ENCODE results near the gene SLC12A8.

Gene SLC12A8

DNA sequence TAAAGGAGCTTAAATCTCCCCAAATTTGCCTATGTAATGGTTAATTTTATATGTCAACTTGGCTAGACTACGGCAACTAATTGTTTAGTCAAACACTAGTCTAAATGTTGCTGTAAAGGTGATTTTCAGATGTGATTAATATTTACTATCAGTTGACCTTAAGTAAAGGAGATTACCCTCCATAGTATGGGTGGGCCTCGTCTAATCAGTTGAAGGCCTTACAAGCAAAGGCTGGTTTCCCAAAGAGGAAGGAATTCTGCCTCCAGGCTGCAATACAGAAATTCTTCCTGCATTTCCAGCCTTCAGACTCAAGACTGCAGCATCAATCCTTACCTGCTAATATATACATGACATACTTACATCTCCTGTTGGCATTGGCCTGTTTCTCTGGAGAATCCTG is 23.6 kb downstream of the SLC12A8 start:
- TF ChIP-seq, protein P1, sequence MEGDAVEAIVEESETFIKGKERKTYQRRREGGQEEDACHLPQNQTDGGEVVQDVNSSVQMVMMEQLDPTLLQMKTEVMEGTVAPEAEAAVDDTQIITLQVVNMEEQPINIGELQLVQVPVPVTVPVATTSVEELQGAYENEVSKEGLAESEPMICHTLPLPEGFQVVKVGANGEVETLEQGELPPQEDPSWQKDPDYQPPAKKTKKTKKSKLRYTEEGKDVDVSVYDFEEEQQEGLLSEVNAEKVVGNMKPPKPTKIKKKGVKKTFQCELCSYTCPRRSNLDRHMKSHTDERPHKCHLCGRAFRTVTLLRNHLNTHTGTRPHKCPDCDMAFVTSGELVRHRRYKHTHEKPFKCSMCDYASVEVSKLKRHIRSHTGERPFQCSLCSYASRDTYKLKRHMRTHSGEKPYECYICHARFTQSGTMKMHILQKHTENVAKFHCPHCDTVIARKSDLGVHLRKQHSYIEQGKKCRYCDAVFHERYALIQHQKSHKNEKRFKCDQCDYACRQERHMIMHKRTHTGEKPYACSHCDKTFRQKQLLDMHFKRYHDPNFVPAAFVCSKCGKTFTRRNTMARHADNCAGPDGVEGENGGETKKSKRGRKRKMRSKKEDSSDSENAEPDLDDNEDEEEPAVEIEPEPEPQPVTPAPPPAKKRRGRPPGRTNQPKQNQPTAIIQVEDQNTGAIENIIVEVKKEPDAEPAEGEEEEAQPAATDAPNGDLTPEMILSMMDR (conservative IDR thresholded peaks at IDR 0.05): no peak
- no peak overlapping the region for H3K27ac ChIP-seq

DNA sequence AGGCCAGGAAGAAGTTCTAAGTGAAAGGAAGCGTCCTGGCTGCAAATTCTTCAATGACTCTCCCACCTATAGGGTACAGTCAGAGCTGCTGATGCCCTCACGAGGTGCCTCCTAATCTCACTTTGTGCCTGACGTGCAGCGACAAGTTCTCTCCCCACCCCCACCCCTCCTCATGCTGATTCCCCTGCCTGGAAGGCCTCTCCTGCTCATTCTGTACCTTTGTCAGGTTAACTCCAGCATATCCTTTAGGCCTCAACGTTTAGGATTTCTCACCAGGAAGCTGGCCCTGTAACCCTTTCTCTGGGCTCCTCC is 25.0 kb downstream of the SLC12A8 start:
- H3K27ac ChIP-seq: no peak overlapping the region
- TF ChIP-seq ZFX (IDR thresholded peaks at IDR 0.05): no peak
- TF ChIP-seq, protein P1 (conservative IDR thresholded peaks at IDR 0.05): no peak

- TF ChIP-seq ZFX (IDR thresholded peaks at IDR 0.05): no peak
- TF ChIP-seq, protein P1 (conservative IDR thresholded peaks at IDR 0.05): no peak
- H3K27ac ChIP-seq: no peak overlapping the region
These were observed 25.5 kb downstream of the SLC12A8 start for GRCh38 chr3:125186800-125187598.

DNA sequence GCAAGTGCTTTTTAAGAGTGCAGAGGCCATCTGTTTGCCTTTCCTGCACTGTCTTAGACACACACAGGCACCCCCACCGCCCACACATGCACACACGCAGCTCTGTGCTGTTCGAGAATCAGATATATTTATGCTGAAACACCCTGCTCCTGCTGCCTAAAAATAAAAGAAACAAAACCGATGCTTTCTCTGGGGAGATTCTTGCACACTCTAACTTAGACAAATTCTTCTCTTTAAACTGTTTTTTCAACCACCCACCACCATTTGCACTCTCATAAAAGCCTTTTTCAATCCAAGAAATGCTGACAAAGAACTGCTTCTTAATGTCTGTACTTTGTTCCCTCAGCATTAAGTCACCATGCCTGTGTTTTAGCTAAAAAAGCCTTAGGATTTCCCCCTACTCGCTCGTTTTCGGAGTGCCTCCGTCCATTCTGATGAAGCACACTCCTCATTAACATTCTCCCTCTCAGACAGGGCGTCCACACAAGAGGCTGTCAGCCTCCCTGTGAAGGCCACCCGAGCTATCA is 26.2 kb downstream of the SLC12A8 start:
- no peak overlapping the region for H3K27ac ChIP-seq
- no peak for TF ChIP-seq ZFX (IDR thresholded peaks at IDR 0.05)
- TF ChIP-seq, protein P1 (conservative IDR thresholded peaks at IDR 0.05): no peak

DNA sequence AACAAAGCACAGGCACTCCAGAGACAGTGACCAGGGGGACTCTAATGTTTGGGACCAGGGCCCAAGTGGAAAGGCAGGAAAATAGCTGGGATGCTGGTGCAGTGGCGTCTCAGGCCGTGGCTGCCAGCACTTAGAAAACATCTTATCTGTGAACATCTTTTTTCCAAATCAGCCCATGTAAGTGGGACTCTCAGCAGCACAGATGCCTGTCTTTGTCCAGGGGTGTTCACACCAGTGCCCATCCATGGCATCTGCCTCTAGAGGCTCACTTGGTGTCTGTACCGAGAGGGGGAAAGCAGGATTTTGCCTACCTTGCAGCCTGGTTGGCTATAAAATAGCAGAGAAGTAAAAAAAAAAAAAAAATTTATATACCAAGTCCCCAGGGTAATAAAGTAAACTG is 26.7 kb downstream of the SLC12A8 start:
- TF ChIP-seq, protein P1 (conservative IDR thresholded peaks at IDR 0.05): no peak
- no peak for TF ChIP-seq ZFX (IDR thresholded peaks at IDR 0.05)
- no peak overlapping the region for H3K27ac ChIP-seq

DNA sequence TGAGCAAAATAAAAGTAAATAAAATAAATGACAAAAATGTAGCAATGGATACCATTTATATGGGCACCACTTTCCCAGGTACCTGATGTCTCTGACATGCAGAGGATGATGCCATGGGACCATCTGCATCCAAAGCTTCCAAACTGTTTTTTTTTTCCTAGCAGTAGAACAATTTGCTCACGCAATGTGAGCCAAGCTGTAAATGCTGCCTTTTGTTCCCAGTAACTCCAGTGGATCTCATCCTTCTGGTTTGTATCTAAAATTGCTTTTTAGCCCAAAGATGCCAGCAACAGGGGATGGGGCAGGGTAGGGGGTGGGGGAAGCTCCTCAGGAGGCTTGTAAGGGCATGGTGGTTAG is 32.7 kb downstream of the SLC12A8 start:
- no peak overlapping the region for H3K27ac ChIP-seq
- TF ChIP-seq, protein P1 (conservative IDR thresholded peaks at IDR 0.05): no peak
- no peak for TF ChIP-seq ZFX (IDR thresholded peaks at IDR 0.05)

DNA sequence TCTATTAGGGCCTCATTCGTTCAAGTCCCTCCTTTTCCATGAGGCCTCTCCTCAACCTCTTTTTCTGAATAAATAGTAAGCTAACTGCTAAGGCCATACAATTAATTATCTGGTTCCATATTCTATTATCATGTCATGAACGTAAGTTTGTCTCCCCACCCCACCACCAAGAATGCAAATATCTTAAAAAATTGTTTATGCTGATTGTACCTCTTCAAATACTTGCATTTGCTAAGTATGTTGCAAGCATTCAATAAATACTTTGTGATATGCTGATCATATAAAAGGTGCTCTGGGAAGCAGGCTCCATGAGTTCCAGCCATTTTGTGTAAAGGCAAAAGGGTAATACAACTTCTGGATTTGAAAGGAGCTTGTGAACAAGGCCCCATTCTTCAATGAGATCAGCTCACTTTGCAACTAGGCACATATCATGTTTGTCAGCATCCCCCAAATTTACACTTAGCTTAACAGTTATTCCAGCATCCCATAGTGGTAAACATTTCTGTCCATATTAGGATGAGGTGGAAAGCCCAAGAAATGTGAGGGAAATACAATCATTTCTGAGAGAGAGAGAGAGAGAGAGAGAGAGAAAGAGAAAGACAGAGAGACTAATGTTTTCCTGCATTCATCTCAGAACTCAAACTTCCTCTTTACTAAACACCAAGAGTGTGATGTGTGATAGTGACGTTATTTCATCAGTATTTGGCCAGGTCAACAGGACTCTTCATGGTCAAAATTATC is 33.2 kb downstream of the SLC12A8 start:
- TF ChIP-seq, protein P1 (conservative IDR thresholded peaks at IDR 0.05): no peak
- TF ChIP-seq ZFX (IDR thresholded peaks at IDR 0.05): no peak
- H3K27ac ChIP-seq: no peak overlapping the region

Measured in C4-2B (cell line).